OCI-LY1 (cell line): ENCODE results near the gene ATP8B3.

Experiments
- H2AFZ ChIP-seq: fragments of 200-600 bp; sonication (generic), shearing (Covaris generic); 2 replicates; pipeline ENCODE4 v1.6.0; 2014; ENCODE audit warnings: antibody characterized with exemption, mild to moderate bottlenecking, low read length
- H3F3A ChIP-seq: fragments of 200-600 bp; sonication (generic), shearing (Covaris generic); 2 replicates; pipeline ENCODE4 v1.6.0; 2014; ENCODE audit warnings: mild to moderate bottlenecking, antibody characterized with exemption, low read length, moderate library complexity; ENCODE audit not compliant: insufficient read depth
- H3K27ac ChIP-seq: fragments of 200-600 bp; sonication (generic); 2 replicates; pipeline ENCODE4 v1.5.1; 2014; ENCODE audit warnings: low read length, mixed run types, mild to moderate bottlenecking, low read depth; ENCODE audit not compliant: poor library complexity, severe bottlenecking
- H3K27me3 ChIP-seq: fragments of 200-600 bp; sonication (generic); 2 replicates; pipeline ENCODE4 v1.6.0; 2014; ENCODE audit warnings: antibody characterized with exemption, mild to moderate bottlenecking, low read length, moderate library complexity; ENCODE audit not compliant: insufficient read depth
- H3K36me3 ChIP-seq: fragments of 200-600 bp; sonication (generic); 2 replicates; pipeline ENCODE4 v1.6.1; 2014; ENCODE audit warnings: mild to moderate bottlenecking, antibody characterized with exemption, low read length, moderate library complexity, mixed read lengths; ENCODE audit not compliant: insufficient read depth
- H3K4me1 ChIP-seq: fragments of 200-600 bp; sonication (generic); 2 replicates; pipeline ENCODE4 v1.5.1; 2014; ENCODE audit warnings: mild to moderate bottlenecking, low read length, moderate library complexity; ENCODE audit not compliant: insufficient read depth, severe bottlenecking
- H3K4me2 ChIP-seq: fragments of 200-600 bp; sonication (generic), shearing (Covaris generic); 2 replicates; pipeline ENCODE4 v1.6.1; 2014; ENCODE audit warnings: low read length
- H3K4me3 ChIP-seq: fragments of 200-600 bp; sonication (generic); 2 replicates; pipeline ENCODE4 v1.5.1; 2014; ENCODE audit warnings: low read length, low read depth, mild to moderate bottlenecking, mixed read lengths; ENCODE audit not compliant: poor library complexity, severe bottlenecking
- H3K79me2 ChIP-seq: fragments of 200-600 bp; shearing (Covaris generic); 2 replicates; pipeline ENCODE4 v1.6.1; 2016; ENCODE audit warnings: mixed run types, low read length, mixed read lengths; ENCODE audit not compliant: insufficient read depth
- H3K9ac ChIP-seq: fragments of 200-600 bp; sonication (generic), shearing (Covaris generic); 2 replicates; pipeline ENCODE4 v1.6.1; 2014; ENCODE audit warnings: mild to moderate bottlenecking, low read length, mixed read lengths
- H3K9me2 ChIP-seq: fragments of 200-600 bp; sonication (generic), shearing (Covaris generic); 2 replicates; pipeline ENCODE4 v1.6.1; 2014; ENCODE audit warnings: low read depth, mild to moderate bottlenecking, low read length, mixed read lengths
- H3K9me3 ChIP-seq: fragments of 200-600 bp; shearing (Covaris generic); 2 replicates; pipeline ENCODE4 v1.6.1; 2014; ENCODE audit warnings: low read length, mixed read lengths
- H4K20me1 ChIP-seq: fragments of 200-600 bp; sonication (generic), shearing (Covaris generic); 2 replicates; pipeline ENCODE4 v1.6.0; 2016; ENCODE audit warnings: mild to moderate bottlenecking, low read length; ENCODE audit not compliant: insufficient read depth
- CTCF ChIP-seq: fragments of 200-600 bp; sonication (generic), shearing (Covaris generic); IDR thresholded peaks from 2 replicates; pipeline ENCODE4 v1.5.1; 2017; ENCODE audit warnings: mild to moderate bottlenecking, antibody characterized with exemption, low read length, moderate library complexity, mixed read lengths
- EZH2 ChIP-seq: fragments of 200-600 bp; sonication (generic), shearing (Covaris generic); IDR thresholded peaks from 2 replicates; pipeline ENCODE4 v1.8.0; 2017; ENCODE audit warnings: borderline replicate concordance, mixed run types, mild to moderate bottlenecking, antibody characterized with exemption, low read length, moderate library complexity, mixed read lengths

ATP8B3 gene

DNA sequence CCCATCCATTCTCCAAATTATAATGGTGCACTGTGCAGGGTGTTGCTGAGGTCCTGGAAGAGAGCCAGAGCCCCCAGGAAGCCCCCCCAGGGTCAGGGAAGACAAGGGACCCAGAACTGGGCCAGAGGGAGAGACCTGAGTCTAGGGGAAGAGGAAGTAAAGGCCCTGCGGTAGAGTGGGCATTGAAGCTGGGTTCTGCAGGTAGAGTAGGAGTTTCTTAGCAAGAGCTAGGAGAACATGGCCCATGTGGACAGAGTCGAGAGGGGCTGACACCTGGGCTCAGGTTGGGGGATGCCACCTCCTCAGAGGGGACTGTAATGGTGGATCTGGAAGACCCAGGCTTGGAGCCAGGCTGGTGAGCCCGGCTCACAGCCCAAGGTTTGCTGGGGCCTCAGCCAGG, 75.8 kb downstream of the ATP8B3 start:
- H3K4me1 ChIP-seq: no peaks in the 10 kb centered on the region
- no peaks in the 10 kb centered on the region for H3K9me3 ChIP-seq
- no peak overlapping the region for H3K4me3 ChIP-seq
- peaks cover 23% of the 10 kb centered on the region; the same call in 1 of the 2 replicates for H3K27me3 ChIP-seq
- no peak overlapping the region for H2AFZ ChIP-seq
- TF ChIP-seq CTCF: no peak
- TF ChIP-seq EZH2: no peak
- no peaks in the 10 kb centered on the region for H3K36me3 ChIP-seq
- H3K4me2 ChIP-seq: no peak overlapping the region
- no peaks in the 10 kb centered on the region for H4K20me1 ChIP-seq
- no peaks in the 10 kb centered on the region for H3F3A ChIP-seq
- no peak overlapping the region for H3K27ac ChIP-seq
- H3K79me2 ChIP-seq: no peaks in the 10 kb centered on the region
- no peak overlapping the region for H3K9ac ChIP-seq
- no peaks in the 10 kb centered on the region for H3K9me2 ChIP-seq

GRCh38 chr19:1734321-1734966, 77.6 kb downstream of the ATP8B3 start:
- H3F3A ChIP-seq: no peaks in the 10 kb centered on the region
- peaks cover 19% of the 10 kb centered on the region; the same call in 1 of the 2 replicates for H3K27me3 ChIP-seq
- H2AFZ ChIP-seq: no peak overlapping the region
- no peaks in the 10 kb centered on the region for H3K4me1 ChIP-seq
- H3K9me3 ChIP-seq: no peaks in the 10 kb centered on the region
- H3K9ac ChIP-seq: no peak overlapping the region
- no peak overlapping the region for H3K4me3 ChIP-seq
- no peaks in the 10 kb centered on the region for H3K36me3 ChIP-seq
- no peak overlapping the region for H3K27ac ChIP-seq
- H3K79me2 ChIP-seq: no peaks in the 10 kb centered on the region
- no peaks in the 10 kb centered on the region for H3K9me2 ChIP-seq
- no peak overlapping the region for H3K4me2 ChIP-seq
- H4K20me1 ChIP-seq: no peaks in the 10 kb centered on the region
- TF ChIP-seq EZH2 (no peak), CTCF (no peak)
